Central memory CD4-positive, alpha-beta T cell (primary cell): ENCODE results near the gene FANCI.
A peak's percentile ranks its signal among the peaks of the same experiment; 100 is the strongest.

Experiments used
- DNase-seq: peaks from one replicate; pipeline ENCODE4 v3.0.0; 2022

The FANCI gene

DNA sequence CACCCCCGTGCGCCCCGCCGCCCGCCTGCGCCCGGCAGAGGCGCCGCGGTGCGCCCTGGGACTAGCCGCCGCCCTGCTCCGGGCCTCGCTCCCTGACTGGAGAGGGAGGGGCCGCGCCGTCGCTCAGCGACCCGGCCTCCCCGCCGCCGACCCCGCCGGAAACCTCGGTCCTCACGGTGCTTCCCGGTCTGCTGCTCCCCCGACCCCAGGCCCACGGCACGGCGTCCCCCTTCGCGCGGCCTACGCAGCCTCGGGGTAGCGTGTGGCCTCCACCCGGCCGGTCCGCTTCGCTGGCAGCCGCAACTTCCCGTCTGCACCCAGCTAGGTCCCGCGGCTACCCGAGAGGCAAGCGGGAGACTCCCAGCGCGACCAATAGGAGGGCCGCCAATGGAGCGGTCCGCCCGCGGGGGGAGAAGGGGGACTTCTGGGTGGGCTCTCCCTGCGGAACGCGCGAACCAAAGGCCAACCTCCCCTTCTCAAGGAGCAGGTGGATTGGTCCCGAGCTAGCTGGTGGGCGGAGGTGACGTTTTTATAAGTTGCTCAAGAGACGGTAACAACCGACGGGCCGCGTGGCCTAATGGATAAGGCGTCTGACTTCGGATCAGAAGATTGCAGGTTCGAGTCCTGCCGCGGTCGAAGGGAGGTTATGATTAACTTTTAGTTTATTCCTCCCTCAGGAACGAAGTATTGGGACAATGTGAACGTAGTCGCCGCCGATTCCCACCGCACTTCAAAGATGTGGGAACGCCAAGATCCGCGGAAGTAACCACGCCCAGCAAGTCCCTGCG, 90.9 kb downstream of the FANCI start, which contains the start of gene POLG:
Gene POLG, minus strand, starts transcription at position 315 of the 788 bp plus-strand sequence. CDS start 1,070 bp downstream, outside the sequence.
- DNase-seq = peak; percentile 100

DNA sequence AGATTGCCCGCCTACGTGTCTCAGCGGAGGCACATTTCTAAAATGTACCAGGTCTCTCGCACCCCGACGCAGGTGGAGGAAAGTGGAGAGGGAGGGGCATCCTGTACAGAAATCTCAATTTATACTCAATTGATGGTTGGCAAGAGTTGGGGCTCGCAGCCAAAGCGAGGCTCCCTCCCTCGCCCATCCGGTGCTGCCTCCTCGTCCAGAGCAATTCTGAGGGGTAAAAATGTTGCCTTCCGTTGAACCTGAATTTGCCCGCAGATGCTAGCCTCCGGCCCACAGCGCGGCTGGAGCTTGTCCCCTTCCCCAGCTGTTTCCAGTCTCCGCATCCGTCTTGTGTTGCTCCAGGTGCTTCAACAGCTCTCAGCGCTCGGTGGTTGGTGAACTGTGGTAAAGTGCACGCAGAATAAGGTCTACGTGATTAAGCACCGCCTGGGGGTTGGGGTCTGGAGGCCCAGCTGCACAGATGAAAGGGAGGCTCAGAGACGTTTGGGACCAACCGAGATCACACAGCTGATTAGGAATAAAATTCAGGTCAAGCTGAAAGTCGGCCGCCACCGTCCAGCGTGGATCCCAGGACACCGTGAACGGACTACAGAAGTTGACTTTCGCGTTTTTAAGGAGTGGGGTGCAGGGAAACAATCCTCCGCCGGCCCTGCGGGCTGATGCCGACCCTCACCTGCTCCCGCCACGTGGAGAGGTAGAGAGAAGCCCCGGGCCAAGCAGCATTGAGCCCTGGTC, 91.7 kb downstream of the FANCI start:
- DNase-seq = peak; percentile 44

DNA sequence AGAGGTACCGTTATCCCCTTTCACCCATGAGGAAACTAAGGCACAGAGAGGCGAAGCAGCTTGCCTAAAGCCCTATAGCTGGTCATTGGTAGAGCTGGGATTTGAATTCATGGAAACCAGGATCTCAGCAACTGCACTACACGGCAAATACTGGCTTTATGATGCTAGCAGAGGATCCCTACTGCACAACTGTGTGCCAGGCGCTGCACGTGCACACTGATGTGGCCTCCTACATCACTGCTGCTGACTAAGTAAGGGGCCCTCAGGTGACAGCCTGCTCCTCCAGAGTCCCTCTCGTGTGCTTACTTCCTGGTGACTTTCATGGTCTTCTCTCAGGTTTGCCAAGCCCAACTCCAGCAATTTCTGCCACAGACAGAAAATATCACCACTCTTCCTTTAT, 94.3 kb downstream of the FANCI start:
- DNase-seq = no peak

DNA sequence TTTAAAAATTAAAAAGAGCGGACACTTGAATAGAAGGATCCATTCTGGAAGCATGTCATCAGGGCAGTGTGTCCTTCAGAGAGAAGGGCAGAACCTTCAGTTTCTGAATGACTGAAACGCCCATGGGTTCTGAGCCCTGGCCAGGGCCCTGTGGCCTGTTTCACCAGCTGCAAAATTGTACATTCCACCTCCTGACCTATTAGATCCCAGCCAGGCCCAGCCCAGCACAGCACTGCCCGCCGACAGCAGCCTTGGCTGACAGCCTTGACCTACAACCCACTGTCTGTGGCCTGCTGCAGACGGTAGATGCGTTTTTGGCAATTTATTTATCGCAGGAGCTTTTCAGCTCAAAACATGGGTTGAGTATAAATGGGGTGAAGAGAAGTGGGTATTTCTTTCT, 96.8 kb downstream of the FANCI start:
- no peak for DNase-seq

DNA sequence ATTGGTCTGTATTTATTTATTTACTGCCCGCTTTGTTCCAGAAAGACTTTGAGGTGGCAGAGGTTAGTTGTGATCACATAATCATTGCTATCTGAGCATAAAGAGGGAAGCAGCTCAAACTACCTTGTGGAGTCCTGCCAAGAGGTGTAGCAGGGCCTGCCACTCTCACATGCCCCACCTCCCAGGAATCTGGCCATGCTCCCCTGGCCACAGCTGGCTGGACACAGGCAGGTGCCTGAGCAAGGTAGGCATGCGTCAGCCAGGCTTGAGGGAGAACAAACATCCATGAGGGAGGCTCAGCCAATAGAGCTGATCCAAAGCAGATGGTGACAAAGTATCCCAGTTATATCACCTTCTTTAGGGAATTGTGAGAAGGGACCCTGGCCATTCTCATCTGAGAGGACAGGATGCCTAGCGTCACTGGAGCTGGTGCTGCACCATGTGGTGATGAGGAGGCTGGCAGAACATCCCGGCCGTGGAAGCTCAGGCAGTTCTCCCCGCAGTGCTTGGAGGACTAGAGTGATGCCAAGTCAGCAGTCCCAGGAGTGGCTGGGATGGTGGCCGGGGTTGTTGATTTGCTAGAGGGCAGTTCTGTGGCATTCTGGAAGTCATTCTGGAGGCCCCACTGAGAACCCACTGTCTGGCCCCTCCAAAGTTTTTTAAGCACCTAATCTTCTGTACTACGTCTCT, 97.7 kb downstream of the FANCI start:
- DNase-seq = no peak

DNA sequence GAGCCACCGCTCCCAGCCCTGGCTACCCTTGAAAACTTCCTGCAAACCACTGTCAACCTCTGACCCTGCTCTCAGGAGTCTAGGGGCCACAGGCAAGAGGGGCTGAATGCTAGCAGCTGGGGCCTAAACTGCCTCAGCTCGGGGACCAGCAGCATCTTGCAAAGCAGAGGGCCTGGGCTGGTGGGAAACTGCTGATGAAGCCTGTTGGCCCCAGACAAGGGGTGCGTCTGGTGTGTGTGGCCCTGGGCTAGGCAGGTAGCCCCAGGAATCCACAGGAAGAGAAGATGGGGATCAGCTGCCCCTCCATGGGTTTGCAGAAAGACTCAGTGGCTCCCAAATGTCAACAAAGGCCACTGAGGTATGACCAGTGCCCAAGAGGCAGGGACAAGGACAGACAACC, 99.1 kb downstream of the FANCI start:
- no peak for DNase-seq

DNA sequence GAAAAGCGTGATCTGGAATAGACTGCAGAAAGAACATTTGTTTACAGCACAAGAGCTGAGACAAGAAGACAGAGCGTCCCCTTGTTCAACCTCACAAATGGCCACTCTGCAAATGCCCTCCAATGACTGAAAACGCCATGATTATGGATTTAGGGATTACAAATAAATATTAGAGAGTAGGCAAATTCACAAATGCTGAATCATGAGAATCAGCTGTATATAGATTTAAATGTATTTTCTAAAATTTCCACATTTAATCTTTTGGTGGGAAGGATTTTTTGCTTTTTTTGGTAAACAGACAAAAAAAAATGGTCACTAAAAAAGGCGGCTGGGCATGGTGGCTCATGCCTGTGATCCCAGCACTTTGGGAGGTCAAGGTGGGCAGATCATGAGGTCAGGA, 101.5 kb downstream of the FANCI start:
- no peak for DNase-seq

DNA sequence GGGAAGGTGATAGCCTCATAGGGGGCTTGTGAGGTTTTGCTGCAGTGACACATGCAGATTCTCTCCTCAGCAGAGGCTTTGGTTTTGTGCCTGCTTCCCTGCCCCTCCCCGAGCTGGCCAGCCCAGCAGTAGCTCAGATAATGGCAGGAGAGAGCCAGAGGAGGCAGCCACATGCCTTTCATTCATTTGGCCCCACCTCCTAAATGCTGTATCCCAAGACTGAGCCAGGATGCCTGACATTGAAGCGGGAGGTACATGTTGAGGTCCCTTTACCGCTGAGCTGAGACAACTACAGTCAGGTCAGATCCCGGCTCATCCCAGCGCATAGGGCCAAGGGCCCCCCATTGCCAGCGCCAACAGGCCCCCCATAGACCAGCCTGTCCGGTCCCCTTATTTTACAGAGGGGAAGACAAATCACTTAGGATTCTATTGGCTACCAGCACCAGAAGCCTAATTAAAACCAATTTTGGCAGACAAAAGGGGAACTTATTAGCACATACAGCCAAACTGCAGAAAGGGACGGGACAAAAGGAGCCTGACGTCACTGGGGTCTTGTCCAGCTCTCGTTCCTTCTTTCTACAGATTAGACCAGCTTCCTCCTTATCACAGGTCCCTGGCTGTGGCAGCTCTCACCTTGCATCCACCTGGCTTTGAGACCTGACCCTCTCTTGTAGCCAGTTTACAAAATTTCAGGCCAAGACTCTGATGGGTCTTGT, 102.9 kb downstream of the FANCI start:
- DNase-seq = no peak

DNA sequence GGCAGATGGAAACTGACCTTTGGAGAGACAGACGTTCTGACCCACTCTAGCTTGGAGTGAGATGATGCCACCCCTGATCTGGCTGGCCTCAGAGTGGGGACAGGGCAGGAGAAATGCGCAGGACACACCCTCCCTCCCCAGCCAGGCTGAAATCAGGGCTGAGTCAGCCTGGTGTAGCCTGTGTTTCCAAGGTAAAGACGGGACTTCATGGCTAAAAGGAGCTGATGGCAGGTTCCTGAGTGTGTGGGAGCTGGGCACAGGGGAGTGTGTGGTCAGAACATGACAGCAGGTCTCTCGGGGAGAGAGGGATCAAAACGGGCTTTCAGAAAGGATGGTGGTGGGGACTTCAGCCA, 105.4 kb downstream of the FANCI start:
- no peak for DNase-seq

DNA sequence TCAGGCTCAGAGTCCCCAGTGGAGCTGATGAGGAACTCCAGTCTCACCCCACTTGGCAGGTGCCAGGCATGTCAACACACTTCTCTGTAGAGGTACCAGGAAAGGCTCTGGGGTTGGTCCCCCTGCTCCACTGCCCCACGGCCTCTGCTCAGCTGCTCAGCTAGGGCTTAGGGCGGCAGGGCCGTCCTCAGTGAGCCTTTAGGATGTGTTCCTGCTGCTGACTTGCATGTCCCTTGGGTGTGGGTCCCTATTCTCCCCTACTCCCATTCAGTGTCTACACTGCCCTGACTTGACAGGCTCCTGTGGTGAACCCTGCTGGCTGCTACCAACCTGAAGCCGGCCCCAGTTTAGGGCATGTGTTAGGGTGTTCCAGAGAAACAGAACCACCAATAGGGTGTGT, 108.7 kb downstream of the FANCI start:
- DNase-seq = no peak

DNA sequence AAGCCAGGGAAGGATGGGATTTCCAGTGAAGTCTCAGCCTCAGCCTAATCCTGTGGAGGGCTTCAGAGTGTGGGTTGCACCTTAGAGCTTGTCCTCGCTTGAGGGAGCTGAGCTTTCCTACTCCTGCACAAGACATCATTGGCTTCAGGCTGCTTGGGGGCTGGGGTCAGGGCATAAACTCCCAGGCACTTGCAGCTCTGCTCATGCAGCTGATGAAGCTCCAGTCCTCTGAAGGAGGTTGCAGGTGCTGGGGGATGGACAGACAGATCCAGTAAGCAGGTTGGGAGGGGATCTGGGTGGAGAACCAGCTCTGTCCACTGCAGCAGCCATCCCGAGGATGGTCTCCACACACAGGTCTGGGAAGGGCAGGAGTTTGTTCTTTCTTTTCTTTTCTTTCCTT, 110.2 kb downstream of the FANCI start:
- no peak for DNase-seq

DNA sequence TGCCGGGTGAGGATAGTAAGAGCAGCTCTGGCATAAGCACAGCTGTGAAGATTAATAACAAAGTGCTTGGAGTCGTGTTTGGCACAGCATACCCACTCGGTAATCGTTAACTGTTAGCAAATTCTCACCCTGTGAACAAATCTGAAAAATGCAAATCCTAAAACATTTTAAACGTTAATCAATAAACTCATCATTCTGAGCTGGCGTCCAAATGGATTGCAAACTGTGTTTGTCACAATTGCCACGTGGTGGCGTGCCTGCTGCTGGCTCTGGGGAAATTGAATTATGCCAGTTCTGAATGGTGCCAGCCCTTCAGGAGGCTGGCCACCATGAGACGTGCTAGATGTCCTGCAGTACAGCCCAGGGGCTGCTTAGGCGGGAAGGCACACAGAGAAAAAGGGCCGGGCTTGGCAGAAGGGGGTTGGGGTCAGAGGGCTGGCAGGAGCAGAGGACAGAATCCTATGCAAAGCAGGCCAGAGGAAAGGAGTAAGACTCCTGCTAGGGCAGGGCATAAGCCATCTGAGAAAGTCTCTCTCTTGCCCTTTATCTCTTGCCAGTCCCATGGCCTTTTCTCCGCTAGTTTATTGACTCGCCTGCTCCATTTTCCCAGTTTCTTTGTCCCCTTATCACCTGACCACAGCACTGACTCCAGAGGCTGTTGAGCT, 113.0 kb downstream of the FANCI start:
- no peak for DNase-seq

DNA sequence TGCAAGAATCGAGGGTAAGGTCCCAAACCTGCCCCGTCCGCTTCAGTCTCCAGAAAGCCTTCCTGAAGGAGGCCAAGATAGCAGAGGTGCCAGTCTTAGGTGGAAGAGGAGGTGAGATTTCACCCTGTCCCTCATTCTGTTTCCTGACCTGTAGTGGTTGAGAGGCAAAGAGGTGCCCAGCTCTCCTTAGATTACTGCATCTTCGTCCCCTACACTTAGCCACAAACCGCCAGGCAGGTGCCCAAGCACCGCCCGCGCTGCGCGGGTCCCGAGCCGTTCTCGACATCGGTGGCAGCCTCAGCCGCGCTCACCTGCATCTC, 114.6 kb downstream of the FANCI start:
- no peak for DNase-seq

DNA sequence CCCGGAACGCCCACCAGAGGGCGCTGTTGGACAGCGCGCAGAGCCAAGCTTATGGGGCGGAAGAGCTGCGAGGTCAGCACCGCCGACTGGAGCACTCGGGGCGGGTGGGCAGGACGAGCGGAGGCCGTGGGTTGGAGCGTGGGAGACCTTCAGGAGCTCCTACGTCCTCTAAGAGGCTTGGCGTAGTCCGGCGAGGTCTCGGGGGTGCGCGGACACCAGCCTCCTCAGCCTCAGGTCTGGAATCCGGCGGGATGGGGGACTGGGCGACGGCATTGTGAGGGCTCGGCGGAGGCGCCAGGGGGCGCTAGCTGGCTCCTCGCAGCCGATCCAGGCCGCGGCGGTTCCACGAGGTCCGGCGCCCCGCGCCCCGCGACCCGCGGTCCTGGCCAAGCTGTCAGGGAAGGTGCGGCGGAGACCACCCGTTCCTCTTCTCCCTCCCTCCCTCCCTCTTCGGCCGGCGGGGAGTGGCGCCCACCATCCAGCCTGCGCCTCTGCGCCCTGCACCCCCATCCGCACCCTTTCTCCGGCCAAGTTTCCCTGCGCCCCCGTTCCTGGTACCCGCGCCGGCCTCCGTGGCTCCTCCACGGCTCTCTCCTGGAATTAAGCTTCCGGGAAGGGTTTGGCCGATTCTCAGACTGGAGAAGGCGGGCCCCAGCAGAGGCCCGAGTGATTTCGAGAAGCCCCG, 115.1 kb downstream of the FANCI start:
- peak; percentile 72 for DNase-seq

DNA sequence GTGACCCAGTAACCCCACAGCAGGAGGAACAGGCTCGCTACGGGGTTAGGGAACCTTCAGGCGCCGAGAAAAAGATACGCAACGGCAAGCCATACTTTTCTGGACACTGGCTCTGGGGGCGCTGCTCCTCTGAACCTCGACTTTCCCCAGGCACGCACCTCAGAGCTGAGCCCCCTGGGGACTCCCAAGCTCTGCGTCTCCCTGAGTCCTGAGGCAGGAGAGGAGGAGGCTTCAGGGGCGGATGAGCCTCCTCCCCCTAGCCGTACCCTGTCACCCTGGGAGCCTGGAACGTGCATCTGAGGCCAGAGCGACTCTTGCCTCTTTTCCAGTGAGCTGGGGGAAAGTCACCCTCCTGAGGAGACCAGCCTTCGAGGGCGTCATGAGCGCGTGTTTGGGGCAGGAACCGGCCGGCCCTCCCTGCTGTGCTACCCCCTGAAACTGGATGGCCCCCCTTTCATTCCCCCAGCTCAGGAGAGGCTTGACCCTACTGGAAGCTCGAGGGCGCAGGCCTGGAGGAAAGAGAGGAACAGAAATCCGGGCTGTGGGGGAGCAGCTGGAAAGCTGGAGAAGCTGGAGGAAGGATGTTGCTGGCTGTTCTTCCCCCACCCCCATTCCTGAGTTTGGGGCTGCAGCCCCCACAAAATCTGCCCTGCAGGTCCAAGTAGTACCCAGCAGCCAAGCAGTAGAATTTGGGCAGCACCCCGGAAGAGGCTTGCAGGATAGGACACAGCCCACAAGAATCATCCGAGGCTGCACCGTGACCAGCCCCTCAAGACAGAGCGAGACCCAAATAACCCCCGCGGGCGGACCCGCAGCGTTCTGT, 115.9 kb downstream of the FANCI start:
- no peak for DNase-seq

DNA sequence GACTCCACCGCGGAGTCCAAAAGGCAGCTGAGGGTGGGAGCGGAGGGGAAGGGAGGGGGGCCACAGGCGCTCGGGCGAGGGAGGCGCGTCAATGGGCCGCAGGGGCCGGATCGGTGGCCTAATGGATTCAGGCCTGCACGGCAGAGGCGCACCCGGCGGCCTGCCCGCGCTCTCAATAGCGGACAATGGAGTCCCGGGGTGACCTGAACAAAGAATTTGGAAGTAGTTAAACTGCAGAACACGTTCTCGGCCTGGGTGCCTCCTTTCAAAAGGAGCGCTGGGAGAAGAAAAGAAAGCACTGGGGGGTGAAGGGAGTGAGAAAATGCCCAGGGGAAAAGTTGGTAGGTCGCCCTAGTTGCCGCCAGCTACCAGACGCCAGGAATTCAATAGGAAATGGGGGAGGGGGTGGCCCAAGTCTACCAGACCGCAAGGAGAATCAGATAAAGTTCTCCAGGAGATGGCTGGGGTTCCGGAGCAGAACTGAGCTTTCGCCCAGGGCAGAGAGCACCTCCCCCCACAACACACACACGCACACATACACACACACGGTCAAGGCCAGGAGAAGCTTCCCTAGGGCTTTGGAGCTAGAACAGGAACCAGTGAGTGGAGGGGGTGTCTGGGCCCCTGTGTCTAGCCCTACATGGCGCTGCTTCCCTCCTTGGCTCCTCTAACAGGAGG, 116.7 kb downstream of the FANCI start:
- no peak for DNase-seq

DNA sequence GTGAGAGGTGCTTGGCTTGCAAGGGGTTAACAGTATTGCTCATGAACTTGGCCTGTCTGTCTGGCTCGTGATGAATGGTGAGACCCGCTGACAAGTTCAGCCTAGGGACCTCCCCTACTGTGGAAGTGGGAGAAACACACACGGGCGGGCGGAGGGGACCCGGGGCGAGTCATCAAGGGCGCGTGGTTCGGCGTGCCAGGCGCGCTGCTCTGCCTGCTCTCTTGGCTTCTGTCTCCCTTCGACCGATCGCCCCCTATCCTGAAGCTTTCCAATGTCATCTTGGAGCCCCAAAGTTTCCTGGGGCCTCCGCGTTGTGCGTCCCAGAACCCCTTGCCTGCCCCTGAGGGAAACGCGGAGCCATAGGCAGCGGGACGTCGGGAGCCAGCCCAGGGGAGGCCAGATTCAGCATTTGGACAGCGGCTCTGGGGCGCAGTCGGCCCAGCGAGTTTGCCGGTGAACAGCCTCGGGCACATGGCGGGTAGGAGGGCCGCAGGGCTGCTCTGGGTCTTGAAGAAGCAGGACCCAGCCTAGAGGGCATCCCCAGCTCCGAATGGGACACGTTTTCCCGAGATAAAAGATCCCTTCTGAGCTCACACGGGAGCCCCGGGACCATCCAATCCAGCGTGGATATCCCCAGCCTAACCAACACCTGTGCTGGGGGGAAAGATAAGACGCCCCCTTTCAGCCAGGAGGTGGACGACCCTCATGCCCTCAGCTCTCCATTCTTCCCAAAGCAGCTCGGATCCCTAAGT, 117.8 kb downstream of the FANCI start:
- peak; percentile 50 for DNase-seq

DNA sequence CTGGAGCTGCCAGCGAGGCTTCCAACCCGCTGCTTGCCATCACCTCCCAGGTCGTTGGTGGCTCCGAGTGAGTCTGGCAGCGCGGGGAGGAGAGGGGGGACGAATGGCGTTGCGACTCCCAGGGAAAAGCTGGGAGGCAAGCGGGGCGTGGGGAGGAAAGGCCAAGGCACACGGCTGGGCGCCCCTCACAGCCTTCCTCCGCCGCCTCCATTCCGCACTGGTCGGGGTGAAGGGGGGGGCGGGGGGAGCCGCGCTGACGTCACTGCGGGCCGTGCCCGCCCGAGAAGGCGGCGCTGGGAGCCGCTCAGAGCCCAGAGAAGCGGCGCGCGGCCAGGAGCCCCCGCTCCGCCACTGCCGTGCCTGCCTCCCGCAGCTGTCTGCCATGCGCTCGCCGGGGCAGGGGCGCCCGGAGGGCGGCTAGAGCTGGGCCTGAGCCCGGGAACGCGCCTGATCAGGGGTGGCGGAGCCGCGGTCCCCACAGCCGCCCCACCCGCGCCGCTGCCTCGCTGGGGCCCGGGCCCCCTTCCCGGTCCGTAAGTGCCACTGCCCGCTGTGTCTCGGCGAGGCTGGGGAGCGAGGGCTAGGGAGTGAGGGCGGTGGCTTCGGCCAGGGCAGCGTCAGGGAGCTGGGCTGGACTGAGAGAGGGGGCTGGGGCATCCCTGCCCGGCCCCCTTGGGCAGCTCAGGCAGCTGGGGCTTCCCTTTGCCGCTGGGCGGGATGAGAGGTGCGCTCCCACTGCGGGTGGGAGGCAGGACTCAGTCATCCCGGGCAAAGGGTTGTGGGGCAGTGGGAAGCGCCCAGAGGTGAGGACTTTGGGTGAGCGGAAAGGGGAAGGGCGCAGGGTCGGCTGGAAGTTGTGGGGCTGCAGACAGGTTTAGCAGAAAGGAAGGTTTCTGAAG, 118.7 kb downstream of the FANCI start:
- no peak for DNase-seq

DNA sequence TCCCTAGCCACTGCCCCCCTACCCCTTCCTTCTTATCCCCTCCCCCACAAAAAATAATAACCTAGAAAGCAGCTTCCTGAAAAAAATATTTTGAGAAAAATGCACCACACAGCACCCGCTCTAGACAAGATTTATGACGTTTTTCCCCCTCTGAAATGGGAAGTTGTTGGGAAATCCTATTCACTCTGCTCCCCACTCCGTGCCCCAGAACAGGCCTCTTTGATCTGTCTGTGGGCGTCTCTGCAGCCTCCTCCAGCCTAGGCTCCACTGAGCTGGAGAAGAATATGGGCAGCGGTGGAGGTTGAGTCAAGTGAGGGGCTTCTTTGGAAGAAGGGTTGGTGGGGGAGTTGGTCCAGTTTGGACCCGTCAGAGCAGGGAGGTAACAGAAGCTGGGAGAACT, 119.4 kb downstream of the FANCI start:
- no peak for DNase-seq
